NCI-H510A (cell line): Measurements from ENCODE around the gene CHST11.
"Not testable (repeated sequence)": the region's sequence is repeated elsewhere in the genome, so short reads cannot be mapped to it uniquely, and the experiment has no call there.

ENCODE experiments used
- DNase-seq: peaks from one replicate; lab custom pipeline; 2025; lab: John Stamatoyannopoulos, UW

CHST11 gene

GRCh38 chr12:104604070-104604994 lies 147.6 kb downstream of the CHST11 start:
- DNase-seq, result no peak

DNA sequence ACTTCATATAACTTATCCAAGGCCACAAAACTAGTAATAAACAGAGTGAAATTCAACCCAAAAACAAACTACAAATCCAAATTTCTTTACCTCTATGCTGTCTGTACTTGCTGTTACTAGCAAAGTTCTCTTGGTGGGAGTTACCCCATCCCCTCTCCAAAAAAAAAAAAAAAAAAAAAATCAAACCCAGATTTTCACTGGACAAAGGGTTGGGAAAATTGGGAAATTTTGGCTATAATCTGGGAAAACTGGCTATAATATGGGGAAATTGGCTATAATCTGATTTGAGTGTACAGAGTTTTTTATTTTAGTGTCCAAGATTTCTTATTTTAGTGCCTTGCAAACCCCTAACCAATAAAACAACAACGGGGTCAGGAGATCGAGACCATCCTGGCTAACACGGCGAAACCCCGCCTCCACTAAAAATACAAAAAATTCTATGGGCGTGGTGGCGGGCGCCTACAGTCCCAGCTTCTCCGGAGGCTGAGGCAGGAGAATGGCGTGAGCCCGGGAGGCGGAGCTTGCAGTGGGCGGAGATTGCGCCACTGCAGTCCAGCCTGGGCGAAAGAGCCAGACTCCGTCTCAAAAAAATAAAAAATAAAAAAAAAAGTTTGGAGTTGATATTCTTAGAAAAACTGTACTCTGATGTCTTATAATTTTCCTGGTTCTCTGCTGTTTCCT lies 148.4 kb downstream of the CHST11 start:
- DNase-seq, result no peak

DNA sequence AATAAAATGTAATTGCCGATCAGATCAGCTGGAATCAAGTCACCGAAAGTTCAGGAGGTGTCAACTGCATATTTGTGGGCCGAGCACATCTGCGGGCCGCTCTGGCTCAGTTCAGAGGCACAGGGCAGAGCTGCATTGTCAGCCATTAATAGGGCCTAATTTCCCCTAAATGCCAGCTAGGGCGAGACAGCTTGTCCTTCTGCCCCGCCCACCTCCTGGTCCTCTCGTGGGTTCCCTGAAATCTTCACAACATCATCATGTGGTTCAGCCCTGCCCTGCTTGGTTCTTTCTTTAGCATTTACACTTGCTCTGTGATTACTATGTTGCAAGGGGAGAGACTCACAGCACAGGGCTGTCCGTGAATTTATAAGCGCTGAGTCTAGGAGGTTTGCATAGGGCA lies 148.9 kb downstream of the CHST11 start:
- no peak for DNase-seq

DNA sequence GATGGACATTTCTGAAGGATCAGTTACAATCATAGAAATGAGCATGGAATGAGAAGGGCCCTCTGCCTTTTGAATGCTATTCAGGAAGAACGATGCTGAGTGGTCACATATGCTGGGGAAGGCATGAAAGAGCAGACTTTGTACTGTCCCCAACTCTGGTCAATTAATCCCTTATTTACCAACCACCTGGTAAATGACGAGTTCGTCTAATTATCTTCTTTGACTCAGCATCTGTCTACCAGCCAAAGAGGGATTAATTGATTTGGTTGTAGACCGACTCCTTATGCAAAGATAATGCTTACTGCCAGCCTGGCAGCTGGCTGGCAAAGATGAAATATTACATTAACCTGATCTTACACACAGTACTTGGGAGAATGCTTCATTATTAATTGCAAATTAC lies 152.2 kb downstream of the CHST11 start:
- DNase-seq, result no peak

DNA sequence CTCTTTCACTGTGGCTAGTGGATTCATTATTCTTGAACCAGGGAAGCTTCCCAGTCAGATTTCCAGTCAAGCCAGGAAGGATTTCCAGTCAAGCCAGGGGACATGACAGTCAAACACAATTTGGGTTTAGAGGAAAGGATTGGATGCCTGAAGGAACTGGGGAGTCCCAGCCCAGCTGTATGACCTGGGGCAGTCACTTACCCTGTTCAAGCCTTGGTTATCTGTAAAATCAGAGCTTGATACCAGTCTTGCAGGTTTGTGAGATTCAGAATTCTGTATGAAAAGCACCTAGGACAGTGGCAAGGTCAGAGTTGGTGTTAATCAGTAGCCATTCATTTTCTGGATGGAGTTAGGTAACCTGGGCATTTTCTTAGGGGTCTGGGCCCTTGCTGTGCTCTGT lies 152.7 kb downstream of the CHST11 start:
- DNase-seq, result no peak

GRCh38 chr12:104610513-104611235 lies 153.9 kb downstream of the CHST11 start:
- no peak for DNase-seq

DNA sequence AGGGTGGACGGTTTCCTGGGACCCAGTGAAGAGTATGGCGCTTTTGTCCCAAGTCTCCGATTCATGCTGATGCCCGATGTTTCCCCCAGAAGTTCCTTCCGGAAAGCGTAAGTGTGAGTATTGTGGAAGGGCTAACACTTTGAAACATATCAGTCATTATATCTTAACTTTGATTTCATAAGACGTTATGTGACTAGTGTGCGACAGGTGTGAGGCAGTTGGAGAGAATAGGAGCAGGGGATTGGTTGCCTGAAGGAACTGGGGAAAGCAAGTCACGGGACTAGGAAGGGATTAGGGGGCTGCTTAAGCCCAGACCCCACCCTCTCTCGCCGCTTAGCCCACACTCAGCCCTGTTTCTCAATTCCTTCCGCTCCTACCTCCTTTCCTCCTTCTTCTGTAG lies 154.9 kb downstream of the CHST11 start:
- DNase-seq, result no peak

- DNase-seq, result not testable (repeated sequence)
These were observed 156.6 kb downstream of the CHST11 start for GRCh38 chr12:104613372-104613771.

- no peak for DNase-seq
These were observed 158.4 kb downstream of the CHST11 start for GRCh38 chr12:104615048-104615561.

DNA sequence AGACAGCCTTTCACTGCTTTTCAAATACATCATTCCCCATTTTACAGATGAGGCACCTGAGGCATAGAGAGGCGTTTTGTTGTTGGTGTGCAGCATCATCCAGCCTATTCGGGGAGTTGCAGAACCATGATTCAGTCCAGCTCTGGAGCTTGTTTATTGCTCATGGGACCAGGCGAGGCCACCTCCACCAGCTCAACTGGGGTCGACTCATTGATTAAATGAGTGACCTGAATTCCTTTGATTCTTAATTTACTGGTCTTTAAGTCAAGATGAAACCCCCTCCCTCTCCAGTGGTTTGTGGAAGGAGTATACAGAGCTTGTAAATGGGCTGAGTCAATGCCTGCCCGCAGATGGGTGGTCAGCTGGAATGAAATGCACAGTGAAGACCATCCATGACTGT lies 161.9 kb downstream of the CHST11 start:
- DNase-seq, result no peak

DNA sequence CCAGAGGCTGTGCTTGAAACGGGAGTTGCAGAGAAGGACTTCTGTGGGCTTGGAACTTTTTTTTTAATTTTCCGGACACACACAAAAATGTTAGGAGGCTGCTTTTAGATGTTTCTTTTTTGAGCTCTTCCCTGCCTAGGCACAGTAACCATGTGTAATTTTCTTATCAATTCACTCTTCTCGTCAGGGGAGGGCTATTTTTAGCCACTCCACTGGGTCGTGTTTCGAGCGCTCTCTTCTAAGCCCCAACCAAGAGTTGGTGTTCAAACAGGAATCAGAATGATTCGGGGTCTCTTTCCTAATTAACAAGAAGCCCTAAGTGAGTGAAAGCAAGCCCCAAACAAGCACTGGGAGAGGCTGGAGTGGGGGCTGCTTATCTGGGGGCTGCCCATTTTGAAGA lies 162.6 kb downstream of the CHST11 start:
- DNase-seq, result no peak

- DNase-seq, result no peak
These were observed 164.2 kb downstream of the CHST11 start for GRCh38 chr12:104620837-104621531.

GRCh38 chr12:104622928-104623327 lies 166.2 kb downstream of the CHST11 start:
- no peak for DNase-seq

- DNase-seq, result no peak
These were observed 167.1 kb downstream of the CHST11 start for GRCh38 chr12:104623883-104624282.

GRCh38 chr12:104624529-104624928 lies 167.8 kb downstream of the CHST11 start:
- DNase-seq, result no peak

GRCh38 chr12:104626069-104626837 lies 169.5 kb downstream of the CHST11 start:
- peak; percentile 22 for DNase-seq

DNA sequence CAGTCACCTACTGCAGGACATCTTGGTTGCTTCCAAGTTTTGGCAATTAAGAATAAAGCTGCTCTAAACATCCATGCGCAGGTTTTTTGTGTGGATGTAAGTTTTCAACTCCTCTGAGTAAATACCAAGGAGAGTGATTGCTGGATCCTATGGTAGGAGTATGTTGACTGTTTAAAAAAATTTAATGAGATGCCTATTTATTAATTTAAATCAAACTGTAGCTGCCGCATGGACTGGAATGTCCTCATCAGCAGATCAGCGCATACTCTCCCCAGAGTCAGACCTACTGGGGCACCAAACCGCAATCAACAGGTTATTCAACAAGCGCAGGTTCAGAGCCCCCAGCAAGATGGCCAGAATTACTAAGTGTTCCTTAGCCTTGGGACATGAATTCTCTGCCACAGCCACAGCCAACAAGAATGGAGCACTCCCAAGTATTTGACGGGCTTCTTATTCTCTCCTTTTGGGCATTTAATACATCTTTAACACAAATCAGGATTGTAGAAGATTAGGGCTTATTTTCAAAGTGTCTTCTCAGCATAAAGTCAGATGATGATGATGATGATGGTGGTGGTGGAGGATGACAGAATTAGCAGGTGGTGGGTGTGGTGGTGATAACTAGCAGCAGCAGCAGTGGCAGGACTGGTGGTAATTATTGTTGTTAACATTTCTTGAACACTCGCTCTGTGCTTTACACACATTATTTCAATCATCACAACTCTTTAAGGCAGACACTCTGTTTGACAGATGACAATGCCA lies 170.7 kb downstream of the CHST11 start:
- no peak for DNase-seq

DNA sequence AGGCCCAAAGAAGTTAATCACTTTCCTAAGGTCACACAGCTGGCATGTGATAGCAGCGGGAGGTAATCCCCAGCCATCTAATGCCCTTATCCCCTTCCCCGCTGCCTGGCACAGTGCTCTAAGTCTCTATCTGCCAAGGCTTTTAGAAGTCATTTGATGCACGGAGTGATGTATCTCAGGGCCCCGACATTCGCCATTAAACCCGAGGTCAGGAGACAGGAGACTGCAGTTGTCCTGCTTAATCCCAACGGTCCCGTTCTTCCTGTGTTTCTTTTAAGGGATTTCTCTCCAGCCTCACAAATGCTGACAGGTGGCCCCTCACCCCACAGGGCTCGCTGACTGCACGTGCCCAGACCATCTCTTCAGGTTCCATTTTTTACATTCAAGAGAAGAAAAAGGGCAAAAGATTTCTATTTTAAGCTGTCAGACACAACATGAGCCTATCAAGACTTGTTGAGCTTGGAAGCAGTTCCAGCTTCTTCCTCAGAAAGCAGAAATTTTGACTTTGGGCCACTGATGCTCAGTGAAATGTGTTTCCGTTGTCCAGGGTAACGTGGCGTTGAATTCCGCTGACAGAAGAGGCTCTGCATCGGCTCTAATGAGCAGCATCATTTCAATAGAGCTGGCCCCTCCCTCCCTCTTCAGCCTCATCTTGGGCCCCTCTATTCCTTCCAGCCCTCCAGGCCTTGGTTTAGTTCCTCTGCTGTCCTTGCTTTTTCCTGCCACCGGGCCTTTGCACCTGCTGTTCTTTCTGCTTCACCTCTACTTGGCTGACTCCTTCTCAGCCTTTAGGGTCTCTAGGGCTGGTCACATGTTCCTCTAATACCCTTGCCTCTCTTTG lies 171.5 kb downstream of the CHST11 start:
- DNase-seq, result no peak

DNA sequence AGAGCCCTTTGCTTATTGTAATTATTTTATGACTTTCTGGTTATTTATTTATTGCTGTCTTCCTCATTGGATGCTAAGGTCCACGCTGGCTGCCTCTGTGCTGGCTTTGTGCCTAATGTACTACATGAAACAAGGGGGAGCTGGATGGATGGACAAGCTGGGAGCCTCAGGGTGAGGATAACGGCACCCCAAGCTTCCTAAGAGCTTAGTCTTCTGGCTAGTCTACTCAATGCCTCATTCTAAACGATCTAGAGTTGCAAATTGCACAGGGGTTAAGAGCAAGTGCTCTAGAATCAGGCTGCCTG lies 172.0 kb downstream of the CHST11 start:
- no peak for DNase-seq
